Activated T-helper 2 cell treated with anti-CD3 and anti-CD28 coated beads, Interferon-gamma antibody, Interleukin-2, Interleukin-4, amounts not matched to agents 10 μg/mL and 5 μg/mL and 100 μg/mL, durations not matched to agents 14 hours and 24 hours and 36 hours (primary cell): ENCODE results near the gene ARV1. TPM values are rescaled to one million over a fixed set of nuclear protein-coding genes. Genes with fewer than 3 reads are reported as not detected.

Experiments used
- DNase-seq: peaks from one replicate; pipeline ENCODE4 v3.0.0; 2021; ENCODE audit warnings: low spot score
- H3K27ac Mint-ChIP-seq: one replicate; pipeline ENCODE4 v1.8.0; 2021; ENCODE audit warnings: mixed read lengths
- H3K27me3 Mint-ChIP-seq: one replicate; pipeline ENCODE4 v1.8.0; 2021; ENCODE audit warnings: low read depth, mixed read lengths
- H3K36me3 Mint-ChIP-seq: one replicate; pipeline ENCODE4 v1.8.0; 2021; ENCODE audit warnings: low read depth, mixed read lengths
- H3K4me1 Mint-ChIP-seq: one replicate; pipeline ENCODE4 v1.8.0; 2021; ENCODE audit warnings: low read depth, mixed read lengths
- H3K4me3 Mint-ChIP-seq: one replicate; pipeline ENCODE4 v1.8.0; 2021; ENCODE audit warnings: low read depth, mild to moderate bottlenecking, moderate library complexity, mixed read lengths
- H3K9me3 Mint-ChIP-seq: one replicate; pipeline ENCODE4 v1.8.0; 2021; ENCODE audit warnings: mixed read lengths
- intact Hi-C: fragments of 100-400 bp; cut with micrococcal nuclease; formaldehyde crosslinking; loops from one replicate; pipeline ENCODE4 v1.15.1; 2023
- total RNA-seq: library from RNA; stranded (reverse); gene quantifications from 2 replicates; pipeline ENCODE4 v1.2.3, GENCODE V29; 2022

ARV1 gene
- total RNA-seq, 1 donor from 2014 or later = 10.7 TPM

- Mint-ChIP-seq H3K27me3 (no peaks in the 10 kb centered on the region), H3K9me3 (no peaks in the 10 kb centered on the region), H3K4me3 (no peak overlapping the region), H3K4me1 (no peaks in the 10 kb centered on the region), H3K36me3 (peaks cover 52% of the 10 kb centered on the region), H3K27ac (no peak overlapping the region)
- no peak for DNase-seq
- intact Hi-C loops = no loop called here
Observed at GRCh38 chr1:230958370-230958769, 20.5 kb upstream of the ARV1 start.

- intact Hi-C loops = no loop called here
- Mint-ChIP-seq H3K27ac (no peak overlapping the region), H3K9me3 (no peaks in the 10 kb centered on the region), H3K4me3 (no peak overlapping the region), H3K4me1 (peaks cover 9% of the 10 kb centered on the region), H3K36me3 (peaks cover 23% of the 10 kb centered on the region), H3K27me3 (no peaks in the 10 kb centered on the region)
- DNase-seq = no peak
Observed at GRCh38 chr1:230964896-230965295, 14.0 kb upstream of the ARV1 start.

GRCh38 chr1:230965535-230965934 lies 13.4 kb upstream of the ARV1 start:
- intact Hi-C loops = no loop called here
- Mint-ChIP-seq H3K4me3 (no peak overlapping the region), H3K4me1 (peaks cover 9% of the 10 kb centered on the region), H3K9me3 (no peaks in the 10 kb centered on the region), H3K36me3 (peaks cover 23% of the 10 kb centered on the region), H3K27ac (no peak overlapping the region), H3K27me3 (no peaks in the 10 kb centered on the region)
- DNase-seq = no peak

- Mint-ChIP-seq H3K4me1 (peaks cover 11% of the 10 kb centered on the region), H3K36me3 (peaks cover 16% of the 10 kb centered on the region), H3K9me3 (no peaks in the 10 kb centered on the region), H3K27ac (no peak overlapping the region), H3K27me3 (no peaks in the 10 kb centered on the region), H3K4me3 (no peak overlapping the region)
- DNase-seq = no peak
- intact Hi-C loops = no loop called here
Observed at GRCh38 chr1:230966358-230966873, 12.5 kb upstream of the ARV1 start.

GRCh38 chr1:230970432-230970831 lies 8.5 kb upstream of the ARV1 start:
- Mint-ChIP-seq H3K27ac (no peak overlapping the region), H3K36me3 (peaks cover 26% of the 10 kb centered on the region), H3K9me3 (no peaks in the 10 kb centered on the region), H3K27me3 (no peaks in the 10 kb centered on the region), H3K4me3 (no peak overlapping the region), H3K4me1 (peaks cover 37% of the 10 kb centered on the region)
- intact Hi-C loops = no loop called here
- DNase-seq = no peak

- Mint-ChIP-seq H3K27ac (no peak overlapping the region), H3K27me3 (no peaks in the 10 kb centered on the region), H3K9me3 (no peaks in the 10 kb centered on the region), H3K4me1 (peaks cover 45% of the 10 kb centered on the region), H3K4me3 (no peak overlapping the region), H3K36me3 (peaks cover 38% of the 10 kb centered on the region)
- intact Hi-C loops = loop anchor here (2.0 kb wide), 2 partner anchors 29 to 303 kb away; no protein-coding TSS in a partner anchor
- DNase-seq = no peak
Observed at GRCh38 chr1:230971771-230972170, 7.1 kb upstream of the ARV1 start.

- H3K36me3 Mint-ChIP-seq = peaks cover 41% of the 10 kb centered on the region
- intact Hi-C loops = loop anchor here (2.0 kb wide), 2 partner anchors 30 to 302 kb away; no protein-coding TSS in a partner anchor
- H3K27me3 Mint-ChIP-seq = no peaks in the 10 kb centered on the region
- no peaks in the 10 kb centered on the region for H3K9me3 Mint-ChIP-seq
- H3K4me3 Mint-ChIP-seq = peak overlapping the region; percentile 54
- H3K4me1 Mint-ChIP-seq = peaks cover 55% of the 10 kb centered on the region
- DNase-seq = peak; percentile 65
- peak overlapping the region; percentile 70 for H3K27ac Mint-ChIP-seq
Observed at GRCh38 chr1:230972855-230973271, 6.0 kb upstream of the ARV1 start.

- Mint-ChIP-seq H3K36me3 (peaks cover 29% of the 10 kb centered on the region), H3K9me3 (no peaks in the 10 kb centered on the region), H3K4me1 (peaks cover 61% of the 10 kb centered on the region), H3K4me3 (no peak overlapping the region), H3K27me3 (no peaks in the 10 kb centered on the region), H3K27ac (no peak overlapping the region)
- intact Hi-C loops = loop anchor here (5.0 kb wide), 1 partner anchor 908 kb away; the partner anchor contains the start of gene GALNT2
- no peak for DNase-seq
Observed at GRCh38 chr1:230975636-230976035, 3.3 kb upstream of the ARV1 start.

- Mint-ChIP-seq H3K9me3 (no peaks in the 10 kb centered on the region), H3K27ac (no peak overlapping the region), H3K27me3 (no peaks in the 10 kb centered on the region), H3K4me3 (peak overlapping the region; percentile 95), H3K36me3 (peaks cover 29% of the 10 kb centered on the region), H3K4me1 (peaks cover 60% of the 10 kb centered on the region)
- no peak for DNase-seq
- intact Hi-C loops = loop anchor here (5.0 kb wide), 1 partner anchor 909 kb away; the partner anchor contains the start of gene GALNT2
Observed at GRCh38 chr1:230976360-230976759, 2.5 kb upstream of the ARV1 start.

GRCh38 chr1:230976825-230977747 lies 1.8 kb upstream of the ARV1 start:
- Mint-ChIP-seq H3K27ac (peak overlapping the region; percentile 88), H3K4me1 (peaks cover 54% of the 10 kb centered on the region), H3K4me3 (peak overlapping the region; percentile 95), H3K9me3 (no peaks in the 10 kb centered on the region), H3K27me3 (no peaks in the 10 kb centered on the region), H3K36me3 (peaks cover 29% of the 10 kb centered on the region)
- DNase-seq = peak; percentile 27
- intact Hi-C loops = loop anchor here (5.0 kb wide), 1 partner anchor 910 kb away; the partner anchor contains the start of gene GALNT2

- peaks cover 45% of the 10 kb centered on the region for H3K4me1 Mint-ChIP-seq
- intact Hi-C loops = loop anchor here (1.0 to 5.0 kb wide), 6 partner anchors 61 to 911 kb away; partner anchors contain the start of genes C1orf198, COG2, GALNT2 and GNPAT
- H3K27me3 Mint-ChIP-seq = no peaks in the 10 kb centered on the region
- H3K4me3 Mint-ChIP-seq = peak overlapping the region; percentile 95
- no peaks in the 10 kb centered on the region for H3K9me3 Mint-ChIP-seq
- H3K36me3 Mint-ChIP-seq = peaks cover 29% of the 10 kb centered on the region
- H3K27ac Mint-ChIP-seq = peak overlapping the region; percentile 88
- peak; percentile 20 for DNase-seq
Observed at GRCh38 chr1:230977761-230978490, 968 bp upstream of the ARV1 start.

- H3K4me1 Mint-ChIP-seq = peaks cover 36% of the 10 kb centered on the region
- H3K4me3 Mint-ChIP-seq = peak overlapping the region; percentile 98
- H3K9me3 Mint-ChIP-seq = no peaks in the 10 kb centered on the region
- intact Hi-C loops = loop anchor here (1.0 to 5.0 kb wide), 5 partner anchors 59 to 912 kb away; partner anchors contain the start of genes C1orf198, COG2 and GALNT2
- H3K36me3 Mint-ChIP-seq = peaks cover 19% of the 10 kb centered on the region
- H3K27ac Mint-ChIP-seq = peak overlapping the region; percentile 93
- no peak for DNase-seq
- H3K27me3 Mint-ChIP-seq = no peaks in the 10 kb centered on the region
Observed at GRCh38 chr1:230979389-230979716, 459 bp downstream of the ARV1 start.
